ENCODE measurements around the gene ARHGAP31. TPM values are rescaled to one million over a fixed set of nuclear protein-coding genes. Genes with fewer than 3 reads are reported as not detected.

The ARHGAP31 gene
- total and polyA plus RNA-seq, 2 of the 8 experiments (the other 6 are each of a cell fraction or from before 2014, with no cell fraction given): 1.1 to 7.6 TPM

DNA sequence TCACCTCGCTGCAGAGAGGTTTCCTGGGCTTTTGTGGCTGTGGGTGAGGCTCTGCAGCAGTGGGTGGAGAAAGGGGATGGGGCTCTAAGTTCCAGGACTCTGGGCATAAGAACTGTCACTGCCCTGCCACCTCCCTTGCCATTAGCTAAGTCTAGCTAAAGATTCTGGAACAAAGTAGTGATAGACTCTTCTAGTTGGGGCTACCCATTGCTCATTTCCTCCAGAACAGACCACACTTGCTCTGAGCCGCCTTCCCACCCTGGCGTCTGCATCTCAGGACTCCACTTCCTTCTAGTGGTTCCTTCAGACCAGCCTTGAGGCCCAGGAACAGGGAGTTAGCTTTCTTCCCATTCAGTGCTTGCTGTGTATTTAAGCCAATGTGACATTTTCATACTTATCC is 7.5 kb downstream of the ARHGAP31 start:
- H3K9ac ChIP-seq (replicated peaks in 1 of 4; ENCODE audit: extremely low read depth in 1 of 4, low read depth in 3 of 4, low read length in 3 of 4): no peak overlapping the region
- H3K4me1 ChIP-seq (replicated peaks in 1 of 4; ENCODE audit: control insufficient read depth in 3 of 4, insufficient read depth in 4 of 4, low read length in 3 of 4): peaks cover 6 to 12% (median 10%) of the 10 kb centered on the region in 4 experiments; a peak in 6 of 7 replicates
- no peak overlapping the region for H3K18ac ChIP-seq (ENCODE audit: extremely low read depth, low read length)
- no peak overlapping the region for H2BK12ac ChIP-seq (ENCODE audit: low read depth, low read length)
- H2AK5ac ChIP-seq (ENCODE audit: low read depth, low read length): no peak overlapping the region
- CTCF ChIA-PET (ENCODE audit: partially characterized antibody): interaction anchor here (1.3 to 3.3 kb wide), 4 partner anchors 8 to 119 kb away, joined by 4 to 11 read pairs (median 8); no protein-coding TSS in a partner anchor
- H2BK20ac ChIP-seq (ENCODE audit: low read length): no peak overlapping the region; the same call in 1 of the 2 replicates
- H3K56ac ChIP-seq (replicated peaks; ENCODE audit: insufficient read length, low read depth, low read length): no peak overlapping the region
- no peak overlapping the region for H4K5ac ChIP-seq (ENCODE audit: insufficient read length, low read depth, low read length)
- H2BK5ac ChIP-seq (ENCODE audit: low read depth, low read length): no peak overlapping the region
- no peaks in the 10 kb centered on the region; the same call in 1 of the 2 replicates for H3K79me1 ChIP-seq (ENCODE audit: low read depth, low read length)
- 82% methylated on average over 3 of the region's 3 CpGs; no CpG with 5 or more reads in 1 of the 2 experiments for WGBS, 2 experiments (ENCODE audit: extremely low coverage in 1 of 2, insufficient coverage in 1 of 2, insufficient read length in 1 of 2, insufficient replicate concordance in 2 of 2, low coverage in 1 of 2, low lambda C conversion rate in 2 of 2, missing lambda C conversion rate in 1 of 2)
- no peak overlapping the region for H3K4ac ChIP-seq (replicated peaks; ENCODE audit: insufficient read length, low read depth, low read length)
- no peaks in the 10 kb centered on the region; a peak in 3 of 7 replicates for H3K27me3 ChIP-seq (replicated peaks in 1 of 4; ENCODE audit: control insufficient read depth in 3 of 4, extremely low read depth in 1 of 4, insufficient read depth in 3 of 4, low read length in 3 of 4)
- H3K36me3 ChIP-seq (ENCODE audit: control insufficient read depth in 2 of 4, insufficient read depth in 4 of 4, low read length in 3 of 4): no peaks in the 10 kb centered on the region
- no peaks in the 10 kb centered on the region for H3K23me2 ChIP-seq (ENCODE audit: low read depth, low read length)
- no peak for FAIRE-seq
- H2BK120ac ChIP-seq (replicated peaks; ENCODE audit: low read depth, low read length): no peak overlapping the region
- no peak overlapping the region for H3K14ac ChIP-seq (ENCODE audit: insufficient read length)
- no peaks in the 10 kb centered on the region for H3K9me3 ChIP-seq (ENCODE audit: insufficient read depth in 2 of 2, low read depth in 1 of 2, low read length in 1 of 2)
- H4K8ac ChIP-seq (ENCODE audit: extremely low read depth, insufficient read depth, low read length): no peak overlapping the region
- peak overlapping the region; percentile 58 for H4K91ac ChIP-seq (replicated peaks; ENCODE audit: insufficient read length, low read length)
- no peak overlapping the region for H2BK15ac ChIP-seq (ENCODE audit: low read length)
- no peak overlapping the region for H3K27ac ChIP-seq (ENCODE audit: low read depth, low read length)
- no peaks in the 10 kb centered on the region for H4K20me1 ChIP-seq (replicated peaks in 1 of 2; ENCODE audit: control insufficient read depth in 1 of 2, insufficient read depth in 2 of 2, low read length in 2 of 2)
- POLR2A ChIA-PET (ENCODE audit: partially characterized antibody): interaction anchor here (1.0 kb wide), 1 partner anchor 21 kb away, joined by 3 read pairs; no protein-coding TSS in a partner anchor
- H3K23ac ChIP-seq (ENCODE audit: insufficient read length): no peak overlapping the region
- H3K4me2 ChIP-seq (ENCODE audit: insufficient read depth in 1 of 2, low read depth in 2 of 2, low read length in 2 of 2): no peak overlapping the region
- no peaks in the 10 kb centered on the region for H3K79me2 ChIP-seq (ENCODE audit: control insufficient read depth in 1 of 2, insufficient read depth in 2 of 2, low read length in 2 of 2)
- DNase-seq (ENCODE audit: low read depth in 1 of 2, low spot score in 2 of 2): no peak
- no peak overlapping the region for H2AFZ ChIP-seq (ENCODE audit: low read length)
- H3K4me3 ChIP-seq (ENCODE audit: extremely low read depth in 1 of 4, insufficient read depth in 2 of 4, low read depth in 3 of 4, low read length in 4 of 4): no peak overlapping the region
- TF ChIP-seq BCL11A (IDR thresholded peaks at IDR 0.05; ENCODE audit: low read depth in 2 of 2, low read length in 2 of 2) (no peak), SIRT6 (IDR thresholded peaks at IDR 0.05; ENCODE audit: low read length) (no peak), RBBP5 (IDR thresholded peaks at IDR 0.05; ENCODE audit: borderline replicate concordance, low read depth, low read length) (no peak), EGR1 (IDR thresholded peaks at IDR 0.05; ENCODE audit: borderline replicate concordance, low read depth, low read length) (no peak), POU5F1 (IDR thresholded peaks at IDR 0.05; ENCODE audit: low read depth, low read length) (no peak), SIN3A (conservative IDR thresholded peaks at IDR 0.05 in 1 of 2, IDR thresholded peaks at IDR 0.05 in 1 of 2; ENCODE audit: low read depth in 1 of 2, low read length in 2 of 2) (no peak), TCF12 (IDR thresholded peaks at IDR 0.05; ENCODE audit: low read depth, low read length) (no peak), HDAC2 (IDR thresholded peaks at IDR 0.05; ENCODE audit: borderline replicate concordance in 1 of 2, low read depth in 2 of 2, low read length in 2 of 2) (no peak), SP4 (IDR thresholded peaks at IDR 0.05; ENCODE audit: low read length) (no peak), RAD21 (IDR thresholded peaks at IDR 0.05 in 1 of 2, conservative IDR thresholded peaks at IDR 0.05 in 1 of 2; ENCODE audit: low read depth in 2 of 2, low read length in 2 of 2) (no peak), PHF8 (conservative IDR thresholded peaks at IDR 0.05; ENCODE audit: low read depth, low read length) (no peak), CHD2 (IDR thresholded peaks at IDR 0.05; ENCODE audit: low read length) (no peak), GABPA (IDR thresholded peaks at IDR 0.05; ENCODE audit: borderline replicate concordance, insufficient read depth, low read length) (no peak)

All from H1 (cell line).